LNCaP clone FGC (cell line): Measurements from ENCODE around the gene SGIP1.
A peak's percentile ranks its signal among the peaks of the same experiment; 100 is the strongest.

ENCODE experiments used
- DNase-seq: peaks from one replicate; pipeline ENCODE4 v3.0.0-alpha.2; 2011; ENCODE audit warnings: low read depth
- H3K4me3 ChIP-seq: 2 replicates; pipeline ENCODE4 v1.5.1; 2011; ENCODE audit warnings: mild to moderate bottlenecking, low read depth, low read length, control low read depth
- CTCF ChIP-seq: IDR thresholded peaks from 2 replicates; pipeline ENCODE4 v1.5.1; 2012; ENCODE audit warnings: mild to moderate bottlenecking; ENCODE audit not compliant: control insufficient read depth, insufficient read depth; ENCODE audit errors: extremely low read depth

SGIP1 gene

GRCh38 chr1:66613187-66613586 lies 79.2 kb downstream of the SGIP1 start:
- TF ChIP-seq CTCF = no peak
- DNase-seq = no peak
- no peak overlapping the region for H3K4me3 ChIP-seq

- TF ChIP-seq CTCF = no peak
- DNase-seq = no peak
- H3K4me3 ChIP-seq = no peak overlapping the region
Measured at GRCh38 chr1:66617362-66618184, 83.6 kb downstream of the SGIP1 start.

DNA sequence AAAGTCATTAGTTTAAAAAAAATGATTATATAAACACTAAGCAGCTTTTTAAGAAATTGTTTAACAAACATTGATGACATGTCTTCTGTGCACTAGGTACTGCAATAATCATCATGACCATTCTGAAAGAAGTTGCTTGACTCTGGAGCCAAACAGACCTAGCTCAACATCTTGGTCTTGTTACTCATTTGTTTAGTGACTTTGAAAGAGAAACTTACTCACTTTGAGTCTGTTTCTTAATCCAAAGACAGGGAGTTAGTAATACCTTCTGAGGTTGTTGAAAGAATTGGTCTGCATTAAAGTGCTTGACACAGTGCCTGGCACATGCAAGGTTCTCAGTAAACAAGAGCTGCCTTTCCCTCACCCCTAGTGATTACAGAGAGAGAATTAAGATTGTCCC lies 84.4 kb downstream of the SGIP1 start:
- no peak for TF ChIP-seq CTCF
- H3K4me3 ChIP-seq = no peak overlapping the region
- DNase-seq = no peak

GRCh38 chr1:66623812-66624211 lies 89.9 kb downstream of the SGIP1 start:
- no peak overlapping the region for H3K4me3 ChIP-seq
- peak; percentile 26 for DNase-seq
- TF ChIP-seq CTCF = no peak

DNA sequence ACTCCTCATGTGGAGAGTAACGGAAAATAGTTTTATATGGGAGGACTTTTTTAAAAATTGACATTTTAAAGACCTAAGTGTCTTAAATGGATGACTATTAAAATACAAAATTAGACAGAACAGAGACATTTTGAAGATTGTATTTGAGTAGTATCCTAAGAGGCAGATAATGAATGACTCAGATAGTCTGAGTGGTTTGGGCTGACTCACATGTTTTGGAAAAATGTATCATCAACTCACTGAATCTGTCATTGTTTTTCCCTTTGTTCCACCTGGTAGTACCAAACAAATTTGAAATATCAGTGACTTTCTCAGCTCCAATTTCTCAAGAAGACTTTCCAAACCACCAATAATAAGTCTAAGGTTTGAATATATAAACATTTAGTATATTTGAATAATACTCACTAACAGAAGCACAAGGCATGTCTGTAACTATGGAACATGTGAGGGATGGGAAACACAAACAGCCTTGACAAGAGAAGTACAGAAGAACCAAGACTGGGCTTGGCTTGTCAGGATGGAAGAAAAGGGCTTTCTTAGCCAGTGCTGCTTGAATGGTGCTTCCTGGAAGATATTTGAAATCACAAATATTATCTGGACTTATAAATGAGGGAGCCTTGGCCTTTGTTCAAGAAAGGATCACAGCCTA lies 90.6 kb downstream of the SGIP1 start:
- no peak for DNase-seq
- no peak for TF ChIP-seq CTCF
- no peak overlapping the region for H3K4me3 ChIP-seq

- H3K4me3 ChIP-seq = no peak overlapping the region
- no peak for TF ChIP-seq CTCF
- DNase-seq = no peak
Measured at GRCh38 chr1:66626261-66626660, 92.3 kb downstream of the SGIP1 start.
